ENCODE measurements around the gene OR2D2.

DNA sequence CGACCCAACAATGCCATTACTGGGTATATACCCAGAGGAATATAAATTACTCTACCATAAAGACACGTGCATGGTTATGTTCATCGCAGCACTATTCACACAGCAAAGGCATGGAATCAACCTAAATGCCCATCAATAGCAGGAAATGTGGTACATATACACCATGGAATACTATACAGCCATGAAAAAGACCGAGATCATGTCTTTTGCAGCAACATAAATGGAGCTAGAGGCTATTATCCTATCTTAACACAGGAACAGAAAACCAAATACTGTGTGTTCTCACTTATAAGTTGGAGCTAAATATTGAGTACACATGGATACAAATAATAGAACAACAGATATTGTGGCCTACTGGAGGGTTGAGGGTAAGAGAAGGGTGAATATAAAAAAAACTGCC lies 3.5 kb downstream of the OR2D2 start:
- no peak for TF ChIP-seq LEF1 (IDR thresholded peaks at IDR 0.05; ENCODE audit: borderline replicate concordance)
- no peak for TF ChIP-seq FOXM1 (IDR thresholded peaks at IDR 0.05; ENCODE audit: borderline replicate concordance)
- TF ChIP-seq ZNF384 (IDR thresholded peaks at IDR 0.05): no peak
- TF ChIP-seq FOXK2 (IDR thresholded peaks at IDR 0.05): no peak
- no peak for TF ChIP-seq ARNT (IDR thresholded peaks at IDR 0.05)
- no peak for TF ChIP-seq SUZ12 (IDR thresholded peaks at IDR 0.05)
- TF ChIP-seq BHLHE40 (IDR thresholded peaks at IDR 0.05; ENCODE audit: borderline replicate concordance): no peak
- no peak for TF ChIP-seq PKNOX1 (IDR thresholded peaks at IDR 0.05)
- no peak for TF ChIP-seq TARDBP (IDR thresholded peaks at IDR 0.05)
- no peak for TF ChIP-seq SP1 (IDR thresholded peaks at IDR 0.05)

Data from HEK293T (cell line).